Sigmoid colon (tissue), 7 donors: ENCODE results near the gene LVRN. TPM values are rescaled to one million over a fixed set of nuclear protein-coding genes. Genes with fewer than 3 reads are reported as not detected.

ENCODE experiments used
- DNase-seq: peaks from one replicate; pipeline ENCODE4 v3.0.0-alpha.2; 2019
- H3K27ac ChIP-seq, 4 donors: fragments of 200-600 bp; sonication (generic); one replicate each; pipeline ENCODE4 v1.5.1; 2016 to 2019; ENCODE audit warnings: mild to moderate bottlenecking in 1 of 4
- H3K27me3 ChIP-seq, 3 donors: fragments of 200-600 bp; sonication (generic); one replicate each; pipeline ENCODE4 v1.5.1; 2019; ENCODE audit warnings: mild to moderate bottlenecking in 1 of 3
- H3K36me3 ChIP-seq, 4 donors: fragments of 200-600 bp; sonication (generic); one replicate each; pipeline ENCODE4 v1.5.1; 2016 to 2019
- H3K4me1 ChIP-seq, 4 donors: fragments of 200-600 bp; sonication (generic); one replicate each; pipeline ENCODE4 v1.5.1; 2017 to 2019
- H3K4me3 ChIP-seq, 4 donors: fragments of 200-600 bp; sonication (generic); one replicate each; pipeline ENCODE4 v1.5.1; 2017 to 2019; ENCODE audit warnings: mild to moderate bottlenecking in 2 of 4, moderate library complexity in 1 of 4
- H3K9me3 ChIP-seq, 4 donors: fragments of 200-600 bp in 3 of 4; sonication (generic) in 3 of 4; one replicate each; pipeline versions ENCODE4 v1.5.1 to v1.6.1; 2013 to 2019
- EP300 ChIP-seq, 4 donors: sonication (generic); formaldehyde crosslinking; IDR thresholded peaks; one replicate each; pipeline ENCODE4 v1.6.1; 2017; ENCODE audit warnings: antibody characterized with exemption in 4 of 4
- POLR2A ChIP-seq, 2 donors: fragments of 450-650 bp; IDR thresholded peaks; one replicate each; pipeline ENCODE4 v1.6.1; 2016; ENCODE audit warnings: antibody characterized with exemption in 2 of 2, mild to moderate bottlenecking in 2 of 2, moderate library complexity in 2 of 2
- POLR2AphosphoS5 ChIP-seq, 4 donors: sonication (generic); formaldehyde crosslinking; IDR thresholded peaks; one replicate each; pipeline ENCODE4 v1.6.1; 2017; ENCODE audit warnings: antibody characterized with exemption in 4 of 4
- WGBS, 2 donors: extraction: QIAGEN DNeasy Blood & Tissue Kit; methylation state at CpG; one replicate each; pipeline ENCODE4 v1.1.7; 2013; 5-methylcytosine and 5-hydroxymethylcytosine counted together
- intact Hi-C: fragments of 100-400 bp; cut with DNase I; formaldehyde crosslinking; loops from one replicate; pipeline ENCODE4 v1.15.1; 2023
- polyA plus RNA-seq, 3 donors: library from polyadenylated mRNA; stranded (reverse); fragments of 200-250 nt; gene quantifications; one replicate each; pipeline ENCODE4 v1.2.3, GENCODE V29; 2013
- total RNA-seq, 4 donors: library from RNA; depleted of rRNA; stranded (reverse); fragments of >200 nt; gene quantifications; one replicate each; pipeline ENCODE4 v1.1.0, GENCODE V29; 2016
- TF ChIP-seq, protein P1 (sequence below), 4 experiments: fragments of 450-650 bp in 3 of 4; fragments of 200-600 bp in 1 of 4; IDR thresholded peaks; one replicate each; pipeline ENCODE4 v1.5.1; 2016 to 2019; ENCODE audit warnings: antibody characterized with exemption in 4 of 4, mild to moderate bottlenecking in 3 of 4, moderate library complexity in 2 of 4
- donor health status: healthy with polysubstance abuse.
- donor health status: Bipolar disorder and iron deficiency.
- donor health status: healthy.

Gene LVRN
- total and polyA plus RNA-seq, 7 donors: 0.23 to 8.4 (median 3.9) TPM

DNA sequence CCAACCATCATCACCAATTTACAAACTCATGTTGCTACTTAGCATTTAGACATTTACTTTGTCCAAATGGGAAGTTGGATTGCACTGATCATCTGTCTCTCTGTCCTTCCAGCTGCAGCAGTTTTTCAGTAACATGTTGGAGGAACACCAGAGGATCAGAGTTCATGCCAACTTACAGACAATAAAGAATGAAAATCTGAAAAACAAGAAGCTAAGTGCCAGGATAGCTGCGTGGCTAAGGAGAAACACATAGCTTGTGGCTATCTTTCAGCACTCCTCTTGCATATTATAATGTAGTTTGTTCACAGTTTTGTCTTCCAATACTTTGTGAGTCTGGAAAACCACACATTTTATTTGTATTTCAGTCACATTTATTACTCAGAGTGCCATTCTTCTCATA is 63.6 kb downstream of the LVRN start:
- no peak for DNase-seq
- intact Hi-C loops: no loop called here
- 73 to 96% methylated on average over 1 of the region's 1 CpG for WGBS, 2 donors
- Histone ChIP-seq H3K27ac (no peak overlapping the region), H3K36me3 (no peaks in the 10 kb centered on the region), H3K4me1 (no peaks in the 10 kb centered on the region), H3K9me3 (no peaks in the 10 kb centered on the region), H3K4me3 (no peak overlapping the region), H3K27me3 (no peaks in the 10 kb centered on the region)
- TF ChIP-seq, protein P1, sequence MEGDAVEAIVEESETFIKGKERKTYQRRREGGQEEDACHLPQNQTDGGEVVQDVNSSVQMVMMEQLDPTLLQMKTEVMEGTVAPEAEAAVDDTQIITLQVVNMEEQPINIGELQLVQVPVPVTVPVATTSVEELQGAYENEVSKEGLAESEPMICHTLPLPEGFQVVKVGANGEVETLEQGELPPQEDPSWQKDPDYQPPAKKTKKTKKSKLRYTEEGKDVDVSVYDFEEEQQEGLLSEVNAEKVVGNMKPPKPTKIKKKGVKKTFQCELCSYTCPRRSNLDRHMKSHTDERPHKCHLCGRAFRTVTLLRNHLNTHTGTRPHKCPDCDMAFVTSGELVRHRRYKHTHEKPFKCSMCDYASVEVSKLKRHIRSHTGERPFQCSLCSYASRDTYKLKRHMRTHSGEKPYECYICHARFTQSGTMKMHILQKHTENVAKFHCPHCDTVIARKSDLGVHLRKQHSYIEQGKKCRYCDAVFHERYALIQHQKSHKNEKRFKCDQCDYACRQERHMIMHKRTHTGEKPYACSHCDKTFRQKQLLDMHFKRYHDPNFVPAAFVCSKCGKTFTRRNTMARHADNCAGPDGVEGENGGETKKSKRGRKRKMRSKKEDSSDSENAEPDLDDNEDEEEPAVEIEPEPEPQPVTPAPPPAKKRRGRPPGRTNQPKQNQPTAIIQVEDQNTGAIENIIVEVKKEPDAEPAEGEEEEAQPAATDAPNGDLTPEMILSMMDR (IDR thresholded peaks at IDR 0.05): no peak
- TF ChIP-seq POLR2A (IDR thresholded peaks at IDR 0.05): no peak
- TF ChIP-seq POLR2AphosphoS5 (IDR thresholded peaks at IDR 0.05): no peak

DNA sequence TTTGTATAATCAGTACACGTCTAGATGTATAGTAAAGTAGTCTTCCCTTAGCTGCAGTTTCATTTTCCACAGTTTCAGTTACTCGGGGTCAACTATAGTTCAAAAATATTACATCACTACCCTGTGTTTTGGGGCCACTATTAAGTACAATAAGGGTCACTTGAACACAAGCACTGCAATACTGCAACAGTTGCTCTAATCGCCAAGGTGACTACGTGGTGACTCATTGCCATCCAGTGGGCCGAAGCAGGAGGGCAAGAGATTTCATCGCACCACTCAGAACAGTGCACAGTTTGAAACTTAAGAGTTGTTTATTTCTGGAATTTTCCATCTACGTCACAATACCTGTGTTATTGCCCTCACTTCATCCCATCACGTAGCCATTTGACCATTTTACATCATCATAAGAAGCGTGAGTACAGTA is 69.8 kb downstream of the LVRN start, which contains the start of gene ARL14EPL:
TSS of gene ARL14EPL (plus strand) at position 379 of the 424 bp plus-strand sequence. CDS start 18,994 bp downstream, outside the sequence.
- intact Hi-C loops: no loop called here
- H3K9me3 ChIP-seq: no peaks in the 10 kb centered on the region
- no peaks in the 10 kb centered on the region for H3K27me3 ChIP-seq
- H3K4me1 ChIP-seq: no peaks in the 10 kb centered on the region
- TF ChIP-seq POLR2A (IDR thresholded peaks at IDR 0.05): no peak
- 62 to 63% methylated on average over 9 of the region's 9 CpGs for WGBS, 2 donors
- no peaks in the 10 kb centered on the region for H3K36me3 ChIP-seq
- H3K27ac ChIP-seq: no peak within 1 kb of the TSS
- no peak within 1 kb of the TSS for H3K4me3 ChIP-seq
- no peak for DNase-seq

DNA sequence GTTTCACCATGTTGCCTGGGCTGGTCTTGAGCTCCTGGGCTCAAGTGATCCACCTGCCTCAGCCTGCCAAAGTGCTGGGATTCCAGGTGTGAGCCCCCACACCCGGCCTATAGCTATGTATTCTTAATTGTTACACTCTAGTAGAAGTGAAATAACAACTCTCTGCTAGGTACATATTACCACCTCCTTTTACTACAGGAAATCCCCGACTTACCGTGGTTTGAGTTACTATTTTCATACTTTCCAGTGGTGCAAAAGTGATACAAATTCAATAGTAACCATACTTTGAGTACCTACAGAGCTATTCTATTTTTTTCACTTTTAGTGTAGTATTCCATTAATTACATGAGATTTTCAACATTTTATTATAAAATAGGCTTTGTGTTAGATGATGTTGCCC is 70.7 kb downstream of the LVRN start:
- no peak overlapping the region for H3K4me3 ChIP-seq
- H3K9me3 ChIP-seq: no peaks in the 10 kb centered on the region
- no peak for DNase-seq
- WGBS, 2 donors: 63 to 64% methylated on average over 3 of the region's 3 CpGs
- no peaks in the 10 kb centered on the region for H3K27me3 ChIP-seq
- H3K36me3 ChIP-seq: no peaks in the 10 kb centered on the region
- no peak for TF ChIP-seq POLR2A (IDR thresholded peaks at IDR 0.05)
- TF ChIP-seq, protein P1 (IDR thresholded peaks at IDR 0.05): no peak
- no peak for TF ChIP-seq EP300 (IDR thresholded peaks at IDR 0.05)
- TF ChIP-seq POLR2AphosphoS5 (IDR thresholded peaks at IDR 0.05): no peak
- H3K4me1 ChIP-seq: no peaks in the 10 kb centered on the region
- intact Hi-C loops: no loop called here
- no peak overlapping the region for H3K27ac ChIP-seq

DNA sequence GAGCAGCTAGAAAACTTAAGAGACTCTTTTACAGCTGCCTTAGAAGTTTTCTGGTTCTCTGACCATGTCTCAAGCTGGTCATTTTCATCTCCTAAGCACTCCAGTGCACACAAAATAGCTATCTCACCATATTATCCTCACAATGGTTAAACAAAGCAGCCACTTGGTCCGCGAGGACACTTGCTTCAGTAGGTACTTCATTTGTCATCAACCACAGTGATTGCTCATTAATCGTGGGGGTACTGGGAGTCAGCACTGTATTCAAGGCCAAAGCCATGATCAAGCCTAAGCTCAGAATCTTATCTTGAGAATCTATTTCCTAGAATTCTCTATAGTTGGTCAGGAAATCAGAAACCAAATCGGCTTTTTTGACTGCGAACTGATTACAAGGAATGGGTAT is 72.8 kb downstream of the LVRN start:
- Histone ChIP-seq H3K27me3 (no peaks in the 10 kb centered on the region), H3K36me3 (no peaks in the 10 kb centered on the region), H3K27ac (no peak overlapping the region), H3K4me3 (no peak overlapping the region), H3K9me3 (no peaks in the 10 kb centered on the region), H3K4me1 (no peaks in the 10 kb centered on the region)
- 90 to 92% methylated on average over 5 of the region's 5 CpGs for WGBS, 2 donors
- TF ChIP-seq POLR2A (IDR thresholded peaks at IDR 0.05) (no peak), EP300 (IDR thresholded peaks at IDR 0.05) (no peak), POLR2AphosphoS5 (IDR thresholded peaks at IDR 0.05) (no peak)
- TF ChIP-seq, protein P1 (IDR thresholded peaks at IDR 0.05): no peak
- intact Hi-C loops: no loop called here
- DNase-seq: no peak

DNA sequence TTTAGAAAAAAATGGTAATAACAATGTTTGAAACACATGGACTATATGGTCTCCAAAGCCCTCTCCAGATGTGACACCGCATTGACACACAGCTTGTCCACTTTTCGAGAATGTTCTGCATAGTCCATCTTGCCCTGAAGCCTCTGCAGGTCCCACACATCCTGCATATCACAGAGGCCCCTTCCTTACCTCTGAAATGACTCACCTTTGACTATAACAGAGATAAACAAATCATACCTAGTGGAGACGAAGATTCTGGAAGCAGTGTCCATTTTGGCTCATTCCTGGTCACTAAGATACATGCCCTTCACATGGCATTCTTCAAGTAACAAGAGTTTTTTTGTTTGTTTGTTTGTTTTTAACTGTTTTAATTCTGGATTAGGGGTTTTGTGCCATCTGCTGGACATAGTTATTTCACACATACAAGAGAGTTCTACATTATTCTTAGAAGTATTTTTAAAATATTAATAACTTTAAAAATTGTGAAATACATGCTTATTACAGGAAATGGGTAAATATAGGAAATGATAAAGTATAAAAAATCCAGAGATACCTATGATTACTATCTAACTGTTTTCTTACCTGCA is 75.1 kb downstream of the LVRN start:
- Histone ChIP-seq H3K9me3 (no peaks in the 10 kb centered on the region), H3K4me3 (no peak overlapping the region), H3K27me3 (no peaks in the 10 kb centered on the region), H3K27ac (no peak overlapping the region), H3K36me3 (no peaks in the 10 kb centered on the region), H3K4me1 (no peaks in the 10 kb centered on the region)
- no peak for DNase-seq
- WGBS, 2 donors: 66 to 68% methylated on average over 3 of the region's 3 CpGs
- intact Hi-C loops: no loop called here
- TF ChIP-seq POLR2AphosphoS5 (IDR thresholded peaks at IDR 0.05) (no peak), POLR2A (IDR thresholded peaks at IDR 0.05) (no peak), EP300 (IDR thresholded peaks at IDR 0.05) (no peak)
- TF ChIP-seq, protein P1 (IDR thresholded peaks at IDR 0.05): no peak
